Measurements from ENCODE around the gene CROCC.

CROCC gene

GRCh38 chr1:16992675-16993074, 70.9 kb downstream of the CROCC start:
- intact Hi-C loops (cut with DNase I; ENCODE audit: low total_unique reads) = no loop called here
- Histone ChIP-seq H3K4me1 (no peaks in the 10 kb centered on the region), H3K27me3 (no peaks in the 10 kb centered on the region), H3K27ac (no peak overlapping the region), H3K36me3 (peaks cover 43 to 91% (median 66%) of the 10 kb centered on the region in 3 donors), H3K4me3 (no peak overlapping the region), H3K9me3 (no peaks in the 10 kb centered on the region)
- TF ChIP-seq, protein P1, sequence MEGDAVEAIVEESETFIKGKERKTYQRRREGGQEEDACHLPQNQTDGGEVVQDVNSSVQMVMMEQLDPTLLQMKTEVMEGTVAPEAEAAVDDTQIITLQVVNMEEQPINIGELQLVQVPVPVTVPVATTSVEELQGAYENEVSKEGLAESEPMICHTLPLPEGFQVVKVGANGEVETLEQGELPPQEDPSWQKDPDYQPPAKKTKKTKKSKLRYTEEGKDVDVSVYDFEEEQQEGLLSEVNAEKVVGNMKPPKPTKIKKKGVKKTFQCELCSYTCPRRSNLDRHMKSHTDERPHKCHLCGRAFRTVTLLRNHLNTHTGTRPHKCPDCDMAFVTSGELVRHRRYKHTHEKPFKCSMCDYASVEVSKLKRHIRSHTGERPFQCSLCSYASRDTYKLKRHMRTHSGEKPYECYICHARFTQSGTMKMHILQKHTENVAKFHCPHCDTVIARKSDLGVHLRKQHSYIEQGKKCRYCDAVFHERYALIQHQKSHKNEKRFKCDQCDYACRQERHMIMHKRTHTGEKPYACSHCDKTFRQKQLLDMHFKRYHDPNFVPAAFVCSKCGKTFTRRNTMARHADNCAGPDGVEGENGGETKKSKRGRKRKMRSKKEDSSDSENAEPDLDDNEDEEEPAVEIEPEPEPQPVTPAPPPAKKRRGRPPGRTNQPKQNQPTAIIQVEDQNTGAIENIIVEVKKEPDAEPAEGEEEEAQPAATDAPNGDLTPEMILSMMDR (IDR thresholded peaks at IDR 0.05) = no peak
- DNase-seq = no peak

GRCh38 chr1:16993521-16994038, 71.8 kb downstream of the CROCC start:
- TF ChIP-seq, protein P1 (IDR thresholded peaks at IDR 0.05) = no peak
- no peaks in the 10 kb centered on the region for H3K9me3 ChIP-seq
- no peaks in the 10 kb centered on the region for H3K4me1 ChIP-seq
- H3K36me3 ChIP-seq = peaks cover 43 to 91% (median 69%) of the 10 kb centered on the region in 3 donors
- H3K27me3 ChIP-seq = no peaks in the 10 kb centered on the region
- no peak overlapping the region for H3K27ac ChIP-seq
- intact Hi-C loops (cut with DNase I; ENCODE audit: low total_unique reads) = no loop called here
- DNase-seq = no peak
- no peak overlapping the region for H3K4me3 ChIP-seq

DNA sequence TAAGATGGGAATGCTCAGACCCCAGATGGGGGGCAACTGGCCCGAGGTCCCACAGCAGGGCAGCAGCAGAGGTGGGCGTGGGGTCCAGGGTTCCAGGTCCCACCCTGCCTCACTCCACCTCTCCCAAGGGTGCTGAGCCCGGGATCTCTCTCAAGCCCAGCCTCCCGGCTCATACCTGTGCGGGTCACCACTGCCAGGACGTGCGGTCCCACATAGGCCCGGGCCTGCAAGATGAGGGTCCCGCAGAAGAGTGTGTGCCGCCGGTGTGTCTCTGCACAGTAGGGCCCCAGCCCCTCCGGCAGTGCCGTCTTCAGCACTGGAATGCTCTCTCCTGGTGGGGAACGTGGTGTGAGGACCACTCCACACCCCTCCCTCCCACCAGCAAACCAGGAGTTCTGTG, 75.1 kb downstream of the CROCC start:
- Histone ChIP-seq H3K9me3 (no peaks in the 10 kb centered on the region), H3K27ac (no peak overlapping the region), H3K27me3 (no peaks in the 10 kb centered on the region), H3K36me3 (peaks cover 50 to 90% (median 66%) of the 10 kb centered on the region in 3 donors), H3K4me1 (no peaks in the 10 kb centered on the region), H3K4me3 (no peak overlapping the region)
- intact Hi-C loops (cut with DNase I; ENCODE audit: low total_unique reads) = no loop called here
- no peak for DNase-seq
- TF ChIP-seq, protein P1 (IDR thresholded peaks at IDR 0.05) = no peak

DNA sequence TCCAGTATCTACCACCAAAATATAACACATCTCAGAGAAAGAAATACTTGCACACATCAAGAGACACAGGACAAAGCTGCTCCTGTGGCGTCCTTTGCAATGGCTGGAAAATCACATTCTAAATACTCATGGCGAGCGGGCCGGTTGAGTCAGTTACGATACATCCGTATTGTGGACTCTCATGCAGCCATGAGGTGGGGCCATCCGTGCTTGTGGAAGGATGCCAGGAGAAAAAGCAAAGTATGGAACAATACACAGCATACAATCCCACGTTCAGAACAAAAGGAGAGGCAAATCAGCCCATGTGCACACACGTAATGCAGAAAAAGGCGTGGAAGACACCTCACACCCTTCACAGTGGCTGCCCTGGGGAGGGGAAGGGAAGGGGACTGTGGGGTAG, 76.9 kb downstream of the CROCC start:
- Histone ChIP-seq H3K27ac (no peak overlapping the region), H3K27me3 (no peaks in the 10 kb centered on the region), H3K4me1 (no peaks in the 10 kb centered on the region), H3K4me3 (no peak overlapping the region), H3K36me3 (peaks cover 64 to 97% (median 75%) of the 10 kb centered on the region in 3 donors), H3K9me3 (no peaks in the 10 kb centered on the region)
- intact Hi-C loops (cut with DNase I; ENCODE audit: low total_unique reads) = no loop called here
- TF ChIP-seq, protein P1 (IDR thresholded peaks at IDR 0.05) = no peak
- no peak for DNase-seq

GRCh38 chr1:16999863-17000262, 78.1 kb downstream of the CROCC start:
- TF ChIP-seq, protein P1 (IDR thresholded peaks at IDR 0.05) = no peak
- H3K36me3 ChIP-seq = peaks cover 70 to 98% (median 87%) of the 10 kb centered on the region in 3 donors
- intact Hi-C loops (cut with DNase I; ENCODE audit: low total_unique reads) = no loop called here
- H3K9me3 ChIP-seq = no peaks in the 10 kb centered on the region
- H3K4me1 ChIP-seq = no peaks in the 10 kb centered on the region
- no peak overlapping the region for H3K4me3 ChIP-seq
- no peak for DNase-seq
- no peaks in the 10 kb centered on the region for H3K27me3 ChIP-seq
- no peak overlapping the region for H3K27ac ChIP-seq

All from tibial artery (tissue), 4 donors.